GM12878 (cell line): ENCODE results near the gene PRSS37. TPM values are rescaled to one million over a fixed set of nuclear protein-coding genes. Genes with fewer than 3 reads are reported as not detected.

Experiments
- ATAC-seq: fragments of 200-7000 bp; cut with Tn5 transposase; 3 replicates; pipeline ENCODE4 v1.9.1; 2020; ENCODE audit warnings: mild to moderate bottlenecking, moderate library complexity
- BruUV-seq: library from RNA; stranded (reverse); fragments of 400-500 nt; replicated peaks from 2 replicates; lab custom pipeline; 2021; lab: Mats Ljungman, UMichigan
- CTCF ChIA-PET: fragments of 300-600 bp; sonication (Branson Sonifier 250); formaldehyde crosslinking; extraction: SDS; loops from one replicate; lab custom pipeline; 2021; ENCODE audit warnings: inconsistent platforms; lab: Yijun Ruan, JAX
- POLR2A ChIA-PET: fragments of 350-600 bp; formaldehyde crosslinking; extraction: SDS; loops from one replicate; lab custom pipeline; 2021; ENCODE audit warnings: inconsistent platforms; lab: Charles Lee
- RAD21 ChIA-PET: fragments of 300-600 bp; sonication (Branson Sonifier 250); formaldehyde crosslinking; loops from one replicate; lab custom pipeline; 2023; ENCODE audit warnings: antibody characterized with exemption; ENCODE audit not compliant: unreplicated experiment; lab: Charles Lee
- SMC1A ChIA-PET: fragments of 300-600 bp; sonication (Branson Sonifier 250); formaldehyde crosslinking; loops from one replicate; lab custom pipeline; 2023; ENCODE audit not compliant: unreplicated experiment, uncharacterized antibody; lab: Charles Lee
- DNase-seq: peaks from one replicate; pipeline ENCODE4 v3.0.0-alpha.2; 2011; ENCODE audit warnings: low read depth, low spot score
- FAIRE-seq: peaks from 3 replicates; lab custom pipeline; 2011; peaks lifted over from hg19 to GRCh38; lab: Jason Lieb, UNC
- H2AFZ ChIP-seq: 2 replicates; pipeline ENCODE4 v1.6.0; 2011; ENCODE audit warnings: low read depth, low read length, control low read depth; ENCODE audit not compliant: control insufficient read depth
- H3K27ac ChIP-seq: 2 replicates; pipeline ENCODE4 v1.5.1; 2011; ENCODE audit warnings: control low read depth; ENCODE audit not compliant: control insufficient read depth, insufficient read depth
- H3K27me3 ChIP-seq, 2 experiments: replicated peaks in 1 of 2; 2 replicates each; pipeline versions ENCODE4 v1.6.0 to v1.6.1; 2011; ENCODE audit warnings: low read length in 1 of 2; ENCODE audit not compliant: control insufficient read depth in 2 of 2, insufficient read depth in 2 of 2
- H3K36me3 ChIP-seq, 2 experiments: 2 replicates each; pipeline ENCODE4 v1.5.1; 2011; ENCODE audit warnings: low read length in 1 of 2; ENCODE audit not compliant: control insufficient read depth in 2 of 2, insufficient read depth in 2 of 2
- H3K4me1 ChIP-seq: 2 replicates; pipeline ENCODE4 v1.6.1; 2011; ENCODE audit warnings: mild to moderate bottlenecking, low read length, moderate library complexity, mixed read lengths; ENCODE audit not compliant: control insufficient read depth, insufficient read depth
- H3K4me2 ChIP-seq: 2 replicates; pipeline ENCODE4 v1.6.0; 2011; ENCODE audit warnings: control low read depth; ENCODE audit not compliant: control insufficient read depth, insufficient read depth
- H3K4me3 ChIP-seq: fragments of 200-600 bp; sonication (generic); 2 replicates; pipeline ENCODE4 v1.5.1; 2016
- H3K79me2 ChIP-seq: 2 replicates; pipeline ENCODE4 v1.6.0; 2011; ENCODE audit warnings: low read length; ENCODE audit not compliant: control insufficient read depth, insufficient read depth
- H3K9ac ChIP-seq: 2 replicates; pipeline ENCODE4 v1.8.0; 2011; ENCODE audit warnings: low read length, control low read depth, mixed read lengths; ENCODE audit not compliant: control insufficient read depth, insufficient read depth
- H3K9me3 ChIP-seq: replicated peaks from 3 replicates; pipeline ENCODE4 v1.5.1; 2011; ENCODE audit warnings: mild to moderate bottlenecking, low read length; ENCODE audit not compliant: control insufficient read depth, insufficient read depth
- H4K20me1 ChIP-seq: 2 replicates; pipeline ENCODE4 v1.6.0; 2011; ENCODE audit not compliant: control insufficient read depth, insufficient read depth
- CBFB ChIP-seq: IDR thresholded peaks from 2 replicates; pipeline ENCODE4 v1.6.1; 2016; ENCODE audit warnings: antibody characterized with exemption, low read depth
- PML ChIP-seq: IDR thresholded peaks from 2 replicates; pipeline ENCODE4 v1.6.1; 2012; ENCODE audit warnings: low read length, inconsistent platforms
- SMARCA5 ChIP-seq: fragments of 450-650 bp; IDR thresholded peaks from 2 replicates; pipeline ENCODE4 v1.6.1; 2017; ENCODE audit warnings: mild to moderate bottlenecking
- WGBS: methylation state at CpG from one replicate; pipeline ENCODE4 v1.1.6; 2016; ENCODE audit warnings: low lambda C conversion rate; ENCODE audit not compliant: insufficient replicate concordance, insufficient coverage; ENCODE audit errors: missing lambda C conversion rate; 5-methylcytosine and 5-hydroxymethylcytosine counted together
- in situ Hi-C: fragments of 300-500 bp; cut with MboI; formaldehyde crosslinking; loops from 9 replicates; pipeline ENCODE4 v1.14.3; 2018; ENCODE audit warnings: mixed read lengths
- intact Hi-C: fragments of 100-400 bp; cut with micrococcal nuclease; formaldehyde crosslinking; loops from one replicate; pipeline ENCODE4 v1.14.2; 2022; ENCODE audit not compliant: unreplicated experiment
- polyA plus RNA-seq, 11 experiments: library from polyadenylated mRNA; depleted of rRNA in 4 of 11; unstranded in 6 of 11; stranded (reverse) in 5 of 11; fragments of >200 nt; fragmentation: Nextera tagmentation in 4 of 11; fragmentation: Illumina TruSeq in 1 of 11; extraction: Ambion mirVana in 4 of 11; extraction: Trizol in 1 of 11; gene quantifications; 1 replicate in 1 of 11; 2 replicates in 10 of 11; pipeline versions ENCODE4 v1.2.1 to v1.2.3, GENCODE V29; 2011 to 2016; ENCODE audit warnings: inconsistent platforms in 2 of 11, missing spikeins in 2 of 11, low read depth in 1 of 11
- total RNA-seq, 4 experiments: library from RNA; depleted of rRNA in 3 of 4; stranded (reverse); fragments of >200 nt in 3 of 4; fragmentation: Illumina TruSeq in 1 of 4; extraction: Trizol in 1 of 4; gene quantifications; 2 replicates each; pipeline versions ENCODE4 v1.2.1 to v1.2.3, GENCODE V29; 2013 to 2021
- TF ChIP-seq, protein P1 (sequence below): IDR thresholded peaks from 2 replicates; pipeline ENCODE4 v1.6.1; 2012; ENCODE audit warnings: mild to moderate bottlenecking, low read depth, low read length
- TF ChIP-seq, protein P2 (sequence below): IDR thresholded peaks from 2 replicates; pipeline ENCODE4 v1.6.1; 2012; ENCODE audit warnings: low read depth, low read length, improper control_type of control experiment
- TF ChIP-seq, protein P3 (sequence below): fragments of 450-650 bp; IDR thresholded peaks from 2 replicates; pipeline ENCODE4 v1.6.1; 2017; ENCODE audit warnings: mild to moderate bottlenecking
- TF ChIP-seq, protein P4 (sequence below): IDR thresholded peaks from 2 replicates; pipeline ENCODE4 v1.6.1; 2011; ENCODE audit warnings: borderline replicate concordance, low read depth, mild to moderate bottlenecking, moderate library complexity, mixed read lengths, low read length; ENCODE audit not compliant: insufficient read depth; ENCODE audit errors: extremely low read length

PRSS37 gene
- total and polyA plus RNA-seq, 10 of the 15 experiments (the other 5 are each of a cell fraction or from before 2014, with no cell fraction given) = not detected

DNA sequence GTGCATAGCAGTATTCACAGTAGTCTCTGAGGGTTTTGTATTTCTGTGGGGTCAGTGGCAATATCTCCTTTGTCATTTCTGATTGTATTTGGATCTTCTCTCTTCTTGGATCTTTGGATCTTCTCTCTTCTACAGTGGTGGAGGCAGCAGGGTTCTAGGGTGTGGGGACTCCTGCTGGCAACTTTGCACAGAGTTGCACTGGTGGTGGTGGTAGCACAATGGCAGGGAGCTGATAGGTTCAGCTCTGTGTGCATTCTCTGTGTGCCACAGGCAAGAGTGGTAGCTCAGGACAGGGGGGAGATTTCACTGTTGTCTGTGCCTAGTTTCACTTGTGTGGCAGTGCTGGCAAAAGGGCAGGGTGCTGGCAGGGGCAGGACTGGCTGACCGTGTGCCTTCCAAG lies 35.1 kb upstream of the PRSS37 start:
- whole genome bisulfite sequencing = 0% methylated on average over 1 of the region's 1 CpG
- RAD21 ChIA-PET = no interaction called here
- H3K4me2 ChIP-seq = no peak overlapping the region
- intact Hi-C loops = no loop called here
- no peak for DNase-seq
- no peak overlapping the region for H3K9ac ChIP-seq
- no peaks in the 10 kb centered on the region for H3K4me1 ChIP-seq
- CTCF ChIA-PET = no interaction called here
- SMC1A ChIA-PET = interaction anchor here (0.6 kb wide), 1 partner anchor 27 kb away, joined by 3 read pairs; no protein-coding TSS in a partner anchor
- no peak for FAIRE-seq
- H4K20me1 ChIP-seq = no peaks in the 10 kb centered on the region
- no TSS peak for BruUV-seq
- no peaks in the 10 kb centered on the region for H3K36me3 ChIP-seq
- no peaks in the 10 kb centered on the region for H3K9me3 ChIP-seq
- peak; percentile 19; the same call in 1 of the 3 replicates for ATAC-seq
- no peak overlapping the region for H2AFZ ChIP-seq
- POLR2A ChIA-PET = no interaction called here
- no peak overlapping the region for H3K4me3 ChIP-seq
- no peak overlapping the region for H3K27ac ChIP-seq
- H3K79me2 ChIP-seq = no peaks in the 10 kb centered on the region
- no peak for TF ChIP-seq PML
- TF ChIP-seq SMARCA5 = no peak
- TF ChIP-seq, protein P1, sequence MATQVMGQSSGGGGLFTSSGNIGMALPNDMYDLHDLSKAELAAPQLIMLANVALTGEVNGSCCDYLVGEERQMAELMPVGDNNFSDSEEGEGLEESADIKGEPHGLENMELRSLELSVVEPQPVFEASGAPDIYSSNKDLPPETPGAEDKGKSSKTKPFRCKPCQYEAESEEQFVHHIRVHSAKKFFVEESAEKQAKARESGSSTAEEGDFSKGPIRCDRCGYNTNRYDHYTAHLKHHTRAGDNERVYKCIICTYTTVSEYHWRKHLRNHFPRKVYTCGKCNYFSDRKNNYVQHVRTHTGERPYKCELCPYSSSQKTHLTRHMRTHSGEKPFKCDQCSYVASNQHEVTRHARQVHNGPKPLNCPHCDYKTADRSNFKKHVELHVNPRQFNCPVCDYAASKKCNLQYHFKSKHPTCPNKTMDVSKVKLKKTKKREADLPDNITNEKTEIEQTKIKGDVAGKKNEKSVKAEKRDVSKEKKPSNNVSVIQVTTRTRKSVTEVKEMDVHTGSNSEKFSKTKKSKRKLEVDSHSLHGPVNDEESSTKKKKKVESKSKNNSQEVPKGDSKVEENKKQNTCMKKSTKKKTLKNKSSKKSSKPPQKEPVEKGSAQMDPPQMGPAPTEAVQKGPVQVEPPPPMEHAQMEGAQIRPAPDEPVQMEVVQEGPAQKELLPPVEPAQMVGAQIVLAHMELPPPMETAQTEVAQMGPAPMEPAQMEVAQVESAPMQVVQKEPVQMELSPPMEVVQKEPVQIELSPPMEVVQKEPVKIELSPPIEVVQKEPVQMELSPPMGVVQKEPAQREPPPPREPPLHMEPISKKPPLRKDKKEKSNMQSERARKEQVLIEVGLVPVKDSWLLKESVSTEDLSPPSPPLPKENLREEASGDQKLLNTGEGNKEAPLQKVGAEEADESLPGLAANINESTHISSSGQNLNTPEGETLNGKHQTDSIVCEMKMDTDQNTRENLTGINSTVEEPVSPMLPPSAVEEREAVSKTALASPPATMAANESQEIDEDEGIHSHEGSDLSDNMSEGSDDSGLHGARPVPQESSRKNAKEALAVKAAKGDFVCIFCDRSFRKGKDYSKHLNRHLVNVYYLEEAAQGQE = no peak
- TF ChIP-seq, protein P2, sequence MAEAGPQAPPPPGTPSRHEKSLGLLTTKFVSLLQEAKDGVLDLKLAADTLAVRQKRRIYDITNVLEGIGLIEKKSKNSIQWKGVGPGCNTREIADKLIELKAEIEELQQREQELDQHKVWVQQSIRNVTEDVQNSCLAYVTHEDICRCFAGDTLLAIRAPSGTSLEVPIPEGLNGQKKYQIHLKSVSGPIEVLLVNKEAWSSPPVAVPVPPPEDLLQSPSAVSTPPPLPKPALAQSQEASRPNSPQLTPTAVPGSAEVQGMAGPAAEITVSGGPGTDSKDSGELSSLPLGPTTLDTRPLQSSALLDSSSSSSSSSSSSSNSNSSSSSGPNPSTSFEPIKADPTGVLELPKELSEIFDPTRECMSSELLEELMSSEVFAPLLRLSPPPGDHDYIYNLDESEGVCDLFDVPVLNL = no peak
- TF ChIP-seq CBFB = no peak
- TF ChIP-seq, protein P3, sequence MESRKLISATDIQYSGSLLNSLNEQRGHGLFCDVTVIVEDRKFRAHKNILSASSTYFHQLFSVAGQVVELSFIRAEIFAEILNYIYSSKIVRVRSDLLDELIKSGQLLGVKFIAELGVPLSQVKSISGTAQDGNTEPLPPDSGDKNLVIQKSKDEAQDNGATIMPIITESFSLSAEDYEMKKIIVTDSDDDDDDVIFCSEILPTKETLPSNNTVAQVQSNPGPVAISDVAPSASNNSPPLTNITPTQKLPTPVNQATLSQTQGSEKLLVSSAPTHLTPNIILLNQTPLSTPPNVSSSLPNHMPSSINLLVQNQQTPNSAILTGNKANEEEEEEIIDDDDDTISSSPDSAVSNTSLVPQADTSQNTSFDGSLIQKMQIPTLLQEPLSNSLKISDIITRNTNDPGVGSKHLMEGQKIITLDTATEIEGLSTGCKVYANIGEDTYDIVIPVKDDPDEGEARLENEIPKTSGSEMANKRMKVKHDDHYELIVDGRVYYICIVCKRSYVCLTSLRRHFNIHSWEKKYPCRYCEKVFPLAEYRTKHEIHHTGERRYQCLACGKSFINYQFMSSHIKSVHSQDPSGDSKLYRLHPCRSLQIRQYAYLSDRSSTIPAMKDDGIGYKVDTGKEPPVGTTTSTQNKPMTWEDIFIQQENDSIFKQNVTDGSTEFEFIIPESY = no peak
- TF ChIP-seq, protein P4, sequence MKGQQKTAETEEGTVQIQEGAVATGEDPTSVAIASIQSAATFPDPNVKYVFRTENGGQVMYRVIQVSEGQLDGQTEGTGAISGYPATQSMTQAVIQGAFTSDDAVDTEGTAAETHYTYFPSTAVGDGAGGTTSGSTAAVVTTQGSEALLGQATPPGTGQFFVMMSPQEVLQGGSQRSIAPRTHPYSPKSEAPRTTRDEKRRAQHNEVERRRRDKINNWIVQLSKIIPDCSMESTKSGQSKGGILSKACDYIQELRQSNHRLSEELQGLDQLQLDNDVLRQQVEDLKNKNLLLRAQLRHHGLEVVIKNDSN = no peak
- in situ Hi-C loops = no loop called here
- no peaks in the 10 kb centered on the region; a peak in 1 of 4 replicates for H3K27me3 ChIP-seq
